ENCODE measurements around the gene DMRT1.

DMRT1 gene

GRCh38 chr9:970151-970996 lies 128.9 kb downstream of the DMRT1 start:
- DNase-seq (ENCODE audit: low read depth in 2 of 2): no peak

GRCh38 chr9:971901-972500 lies 130.5 kb downstream of the DMRT1 start:
- DNase-seq (ENCODE audit: low read depth in 2 of 2): no peak

- DNase-seq (ENCODE audit: low read depth in 2 of 2): no peak
Observed at GRCh38 chr9:972501-973294, 131.2 kb downstream of the DMRT1 start.

GRCh38 chr9:973295-973834 lies 131.9 kb downstream of the DMRT1 start:
- no peak for DNase-seq (ENCODE audit: low read depth in 2 of 2)

- no peak for DNase-seq (ENCODE audit: low read depth in 2 of 2)
Observed at GRCh38 chr9:974031-974995, 132.8 kb downstream of the DMRT1 start.

- no peak for DNase-seq (ENCODE audit: low read depth in 2 of 2)
Observed at GRCh38 chr9:974996-975739, 133.7 kb downstream of the DMRT1 start.

- DNase-seq (ENCODE audit: low read depth in 2 of 2): no peak
Observed at GRCh38 chr9:975740-976257, 134.3 kb downstream of the DMRT1 start.

- DNase-seq (ENCODE audit: low read depth in 2 of 2): no peak
Observed at GRCh38 chr9:976258-976942, 134.9 kb downstream of the DMRT1 start, which contains the start of gene DMRT3. TSS of gene DMRT3 (plus strand) at chr9:976655. CDS start at chr9:977002, 347 bp downstream.

- DNase-seq (ENCODE audit: low read depth in 2 of 2): no peak
Observed at GRCh38 chr9:976943-977837, 135.7 kb downstream of the DMRT1 start.

GRCh38 chr9:977838-978830 lies 136.6 kb downstream of the DMRT1 start:
- DNase-seq (ENCODE audit: low read depth in 2 of 2): no peak

GRCh38 chr9:979983-980382 lies 138.5 kb downstream of the DMRT1 start:
- no peak for DNase-seq (ENCODE audit: low read depth in 2 of 2)

GRCh38 chr9:980640-981039 lies 139.1 kb downstream of the DMRT1 start:
- no peak for DNase-seq (ENCODE audit: low read depth in 2 of 2)

GRCh38 chr9:981491-981898 lies 140.0 kb downstream of the DMRT1 start:
- no peak for DNase-seq (ENCODE audit: low read depth in 2 of 2)

- DNase-seq (ENCODE audit: low read depth in 2 of 2): no peak
Observed at GRCh38 chr9:982394-983230, 141.1 kb downstream of the DMRT1 start.

- DNase-seq (ENCODE audit: low read depth in 2 of 2): no peak
Observed at GRCh38 chr9:994005-994404, 152.5 kb downstream of the DMRT1 start.

GRCh38 chr9:995192-995591 lies 153.7 kb downstream of the DMRT1 start:
- no peak for DNase-seq (ENCODE audit: low read depth in 2 of 2)

Measured in stimulated activated CD4-positive, alpha-beta T cell treated with anti-CD3 and anti-CD28 coated beads, Interleukin-1b, Interleukin-23, amount 100 ng/mL, for 4 hours (primary cell).